Stimulated activated CD4-positive, alpha-beta T cell treated with anti-CD3 and anti-CD28 coated beads, Interleukin-12 subunit alpha, Interleukin-12 subunit beta, amount 100 ng/mL, for 4 hours (primary cell): ENCODE data around the gene MKNK1.

Source experiments
- DNase-seq: peaks from one replicate; pipeline ENCODE4 v3.0.0-alpha.2; 2020

Gene MKNK1

GRCh38 chr1:46618754-46619415 is 14.8 kb upstream of the MKNK1 start:
- DNase-seq = no peak

DNA sequence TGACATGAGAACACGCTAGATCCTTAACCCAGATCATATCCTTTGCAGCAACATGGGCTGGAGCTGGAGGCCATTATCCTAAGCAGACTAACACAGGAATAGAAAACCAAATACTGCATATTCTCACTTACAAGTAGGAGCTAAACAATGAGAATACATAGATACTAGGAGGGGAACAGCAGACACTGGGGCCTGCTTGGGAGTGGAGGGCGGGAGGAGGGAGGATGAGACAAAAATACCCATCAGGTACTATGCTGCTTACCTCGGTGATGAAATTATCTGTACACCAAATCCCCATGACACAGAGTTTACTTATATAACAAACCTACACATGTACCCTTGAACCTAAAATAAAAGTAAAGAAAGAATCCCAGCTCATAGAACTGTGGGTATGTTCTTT is 13.8 kb upstream of the MKNK1 start:
- DNase-seq = no peak

DNA sequence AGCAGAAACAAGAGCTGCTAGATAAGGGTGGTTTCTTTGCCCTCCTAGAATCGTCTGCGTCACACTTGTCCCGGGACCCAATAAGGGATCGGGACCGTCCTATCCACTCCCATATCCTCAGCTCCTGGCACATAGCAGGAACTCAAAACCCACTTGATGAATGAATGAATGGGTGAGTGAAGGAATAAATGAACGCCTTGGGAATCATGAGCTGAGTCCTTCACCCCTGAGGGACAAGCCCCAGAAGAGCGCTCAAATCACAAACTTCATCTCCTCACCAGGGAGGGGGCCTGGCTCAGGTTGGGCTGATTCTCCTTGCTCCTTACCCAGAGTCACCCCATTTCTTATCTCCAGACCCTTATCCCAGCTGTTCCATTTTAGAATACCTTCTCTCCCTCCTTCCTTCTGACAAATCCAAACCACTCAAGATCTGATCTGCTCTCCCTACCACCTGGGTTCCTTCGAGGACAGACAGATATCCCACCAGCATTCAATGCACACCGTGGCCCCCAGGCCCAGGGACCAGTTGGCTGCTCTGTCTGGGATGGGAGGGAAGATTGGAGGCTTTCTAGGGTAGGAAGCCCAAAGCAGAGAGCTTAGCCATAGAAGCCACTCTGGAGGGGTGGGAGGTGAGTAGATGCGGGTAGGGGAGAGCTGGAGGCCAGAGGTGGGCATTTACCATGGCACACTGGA is 13.2 kb upstream of the MKNK1 start:
- DNase-seq = no peak

- peak; percentile 69 for DNase-seq
These were observed 12.4 kb upstream of the MKNK1 start, which contains the start of gene MOB3C for GRCh38 chr1:46616277-46617107. Gene MOB3C (minus strand): TSS chr1:46616811. CDS start chr1:46613321, 3,490 bp downstream.

- no peak for DNase-seq
These were observed 11.7 kb upstream of the MKNK1 start for GRCh38 chr1:46615735-46616134.

DNA sequence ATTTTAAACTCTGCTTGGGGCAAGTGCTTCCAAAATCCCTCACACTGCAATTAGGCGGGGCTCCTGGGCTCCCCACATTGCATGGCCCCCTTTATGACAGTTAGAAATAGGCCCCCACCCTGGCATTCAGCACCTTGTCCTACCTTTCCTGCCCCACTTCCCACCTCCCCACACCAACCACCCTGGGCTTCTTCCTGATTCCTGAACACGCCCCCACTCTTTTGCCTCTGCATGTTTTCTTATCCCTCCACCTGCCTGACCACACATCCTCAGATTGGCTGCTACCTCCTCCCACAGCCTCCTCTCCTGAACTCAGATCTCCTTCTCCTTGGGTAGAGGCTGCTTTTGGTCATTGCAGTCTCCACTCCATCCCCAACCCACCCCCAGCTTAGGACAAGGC is 11.0 kb upstream of the MKNK1 start:
- DNase-seq = no peak

- no peak for DNase-seq
These were observed 10.5 kb upstream of the MKNK1 start for GRCh38 chr1:46614604-46614984.

DNA sequence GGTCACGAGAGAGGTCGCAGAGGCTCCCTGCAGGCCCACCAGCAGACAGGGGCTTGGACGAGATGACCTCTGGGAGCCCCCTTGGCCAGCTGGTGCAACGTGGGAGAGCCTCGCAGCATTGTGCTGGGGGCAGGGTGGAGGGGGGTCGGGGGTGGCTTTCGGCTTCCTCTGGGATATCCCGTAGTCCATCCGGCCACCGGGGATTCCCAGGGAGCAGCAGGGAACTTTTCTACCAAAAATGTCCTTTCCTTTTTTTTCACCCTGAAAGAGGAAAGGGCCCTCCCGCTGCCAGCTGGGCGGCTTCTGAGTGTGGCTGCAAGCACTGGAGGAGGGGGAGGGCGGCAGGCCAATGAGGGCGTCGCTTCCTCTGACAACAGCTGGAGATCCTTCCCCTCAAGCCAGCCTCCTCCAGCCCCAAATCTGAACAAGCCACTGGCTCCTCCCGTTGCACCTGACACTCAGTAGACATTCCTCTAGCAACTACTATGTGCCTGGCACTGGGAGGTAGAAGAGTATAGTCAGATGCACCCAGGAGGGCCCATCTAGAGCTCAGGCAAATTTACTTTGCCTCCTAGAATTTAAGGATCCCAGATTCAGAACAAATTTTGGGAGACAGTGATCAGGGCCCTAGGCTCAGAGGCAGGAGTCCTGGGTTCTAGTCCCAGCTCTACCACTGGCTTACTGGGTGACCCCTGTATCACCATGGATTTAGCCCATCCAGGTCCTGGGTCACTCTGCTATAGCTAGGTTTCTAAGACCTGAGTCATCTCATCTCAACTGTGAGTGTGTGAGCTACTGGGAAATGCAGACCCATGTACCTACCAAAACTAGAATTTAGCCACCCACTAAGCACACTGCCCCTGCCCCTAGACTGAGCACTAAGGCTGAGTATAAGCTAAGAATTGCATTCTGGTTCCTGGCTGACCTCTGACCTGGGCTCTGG is 9.9 kb upstream of the MKNK1 start:
- DNase-seq = peak; percentile 24

DNA sequence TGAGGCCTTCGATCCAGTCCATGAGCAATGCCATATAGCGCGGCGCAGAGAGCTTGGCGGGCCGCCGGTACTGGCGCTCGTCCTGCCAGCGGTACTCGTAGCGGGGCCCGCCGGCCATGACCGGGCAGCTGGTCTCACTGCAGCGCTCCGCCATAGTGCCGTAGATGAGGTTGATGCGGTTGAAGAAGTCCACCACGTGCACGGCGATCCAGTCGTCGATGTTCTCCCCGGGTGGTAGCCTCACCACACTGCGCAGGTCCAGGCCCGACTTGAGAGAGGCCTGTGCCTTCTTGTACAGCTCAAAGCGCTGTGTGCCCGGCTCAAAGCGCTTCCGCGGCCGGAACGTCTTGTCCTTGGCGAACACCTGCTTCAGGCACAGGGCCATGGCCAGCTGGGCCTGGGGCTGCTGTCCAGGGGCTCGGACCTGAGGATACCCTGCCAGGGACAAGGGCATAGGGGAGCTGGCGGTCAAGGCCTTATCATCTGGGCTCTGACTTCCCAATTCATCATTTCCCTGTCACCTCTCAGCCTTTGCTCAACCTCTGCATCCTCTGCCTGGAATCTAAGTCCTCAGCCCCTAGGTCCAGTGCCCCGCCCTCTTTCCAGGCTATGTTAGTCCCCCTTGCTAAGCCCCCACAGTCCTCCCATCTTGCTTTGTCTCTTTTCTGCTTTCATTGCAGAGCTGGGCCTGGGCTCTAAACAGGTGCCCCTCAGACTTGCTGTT is 9.0 kb upstream of the MKNK1 start:
- DNase-seq = no peak

- no peak for DNase-seq
These were observed 7.7 kb upstream of the MKNK1 start for GRCh38 chr1:46611691-46612221.

GRCh38 chr1:46607345-46608130 is 3.5 kb upstream of the MKNK1 start:
- no peak for DNase-seq

DNA sequence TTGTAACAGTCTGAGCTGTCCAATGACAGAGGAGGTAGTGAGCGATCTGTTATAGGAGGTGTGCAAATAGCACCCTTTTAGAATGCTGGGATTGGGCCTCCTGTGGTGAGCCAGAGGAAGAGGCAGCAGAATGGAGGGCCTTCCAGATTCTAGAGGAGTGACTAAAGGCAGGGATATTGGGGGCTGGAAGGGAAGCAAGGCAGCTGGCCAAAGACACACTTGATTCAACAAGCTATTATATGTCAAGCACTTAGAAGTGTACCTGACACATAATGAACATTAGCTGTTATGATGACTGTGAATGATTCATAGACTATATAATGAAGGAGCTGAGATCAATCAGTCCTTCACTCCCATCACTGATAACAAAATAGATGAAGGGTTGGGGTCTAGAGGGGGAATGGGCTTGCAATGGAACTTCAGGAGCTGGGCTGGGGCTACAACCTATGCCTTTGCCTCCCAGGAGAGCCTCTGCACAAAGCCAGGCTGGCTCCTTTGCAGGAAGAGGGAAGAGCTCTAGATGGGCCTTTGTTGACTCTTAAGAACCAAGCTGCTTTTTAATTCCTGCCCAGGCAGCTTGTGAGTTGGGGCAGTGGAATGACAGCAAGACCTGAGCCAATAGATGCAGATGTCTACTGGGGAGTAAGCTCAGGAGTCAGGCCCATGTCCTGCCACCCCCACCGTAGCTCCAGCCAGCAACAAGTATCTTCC is 2.3 kb upstream of the MKNK1 start:
- DNase-seq = no peak

DNA sequence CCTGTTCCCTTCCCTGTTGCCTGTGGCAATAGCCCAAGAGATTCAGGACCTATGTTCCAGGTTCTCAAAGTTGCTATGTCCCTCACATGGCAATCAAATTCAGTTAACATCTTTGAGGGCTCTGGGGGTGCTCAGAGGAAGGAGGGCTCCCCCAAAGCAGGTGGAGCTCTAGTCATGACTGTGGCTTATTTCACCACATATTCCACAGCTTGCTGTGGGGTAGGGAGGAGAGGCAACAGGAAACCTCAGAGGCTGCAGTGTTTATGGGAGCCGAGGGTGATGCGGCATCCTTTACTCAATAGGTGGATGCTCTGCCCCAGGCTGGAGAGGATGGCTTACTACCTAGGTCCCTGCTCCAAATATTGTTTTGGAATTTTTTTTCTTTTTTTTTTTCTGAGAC is 1.2 kb upstream of the MKNK1 start:
- DNase-seq = no peak

DNA sequence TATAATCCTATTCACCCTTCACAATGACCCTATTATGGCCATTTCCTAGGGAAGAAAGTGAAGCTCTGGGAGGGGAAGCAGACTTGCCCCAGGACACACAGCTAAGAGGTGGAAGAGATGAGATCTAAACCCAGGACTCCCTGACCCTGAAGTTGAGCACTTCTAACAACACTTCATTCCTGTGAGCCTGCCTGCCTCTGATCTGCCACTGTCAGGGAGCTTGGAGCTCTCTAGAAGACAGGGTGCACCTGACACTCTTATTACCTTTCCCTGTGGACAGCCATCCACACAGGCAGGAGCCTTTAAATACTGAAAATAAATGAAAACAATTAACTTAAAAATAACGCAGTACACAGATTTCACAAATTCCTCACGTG is 599 bp downstream of the MKNK1 start:
- DNase-seq = no peak

- DNase-seq = no peak
These were observed 2.6 kb downstream of the MKNK1 start for GRCh38 chr1:46601257-46602007.

GRCh38 chr1:46599059-46599970 is 4.8 kb downstream of the MKNK1 start:
- DNase-seq = no peak

- no peak for DNase-seq
These were observed 7.2 kb downstream of the MKNK1 start for GRCh38 chr1:46596846-46597245.

GRCh38 chr1:46596036-46596435 is 8.0 kb downstream of the MKNK1 start:
- DNase-seq = no peak
